GM21529 (cell line): Measurements from ENCODE around the gene ZDHHC9.
A peak's percentile ranks its signal among the peaks of the same experiment; 100 is the strongest.
"Not testable (repeated sequence)": the region's sequence is repeated elsewhere in the genome, so short reads cannot be mapped to it uniquely, and the experiment has no call there.

Experiments
- ATAC-seq: cut with Tn5 transposase; IDR thresholded peaks from one replicate; pipeline ENCODE4 v1.9.1; 2021; ENCODE audit not compliant: unreplicated experiment

The ZDHHC9 gene

DNA sequence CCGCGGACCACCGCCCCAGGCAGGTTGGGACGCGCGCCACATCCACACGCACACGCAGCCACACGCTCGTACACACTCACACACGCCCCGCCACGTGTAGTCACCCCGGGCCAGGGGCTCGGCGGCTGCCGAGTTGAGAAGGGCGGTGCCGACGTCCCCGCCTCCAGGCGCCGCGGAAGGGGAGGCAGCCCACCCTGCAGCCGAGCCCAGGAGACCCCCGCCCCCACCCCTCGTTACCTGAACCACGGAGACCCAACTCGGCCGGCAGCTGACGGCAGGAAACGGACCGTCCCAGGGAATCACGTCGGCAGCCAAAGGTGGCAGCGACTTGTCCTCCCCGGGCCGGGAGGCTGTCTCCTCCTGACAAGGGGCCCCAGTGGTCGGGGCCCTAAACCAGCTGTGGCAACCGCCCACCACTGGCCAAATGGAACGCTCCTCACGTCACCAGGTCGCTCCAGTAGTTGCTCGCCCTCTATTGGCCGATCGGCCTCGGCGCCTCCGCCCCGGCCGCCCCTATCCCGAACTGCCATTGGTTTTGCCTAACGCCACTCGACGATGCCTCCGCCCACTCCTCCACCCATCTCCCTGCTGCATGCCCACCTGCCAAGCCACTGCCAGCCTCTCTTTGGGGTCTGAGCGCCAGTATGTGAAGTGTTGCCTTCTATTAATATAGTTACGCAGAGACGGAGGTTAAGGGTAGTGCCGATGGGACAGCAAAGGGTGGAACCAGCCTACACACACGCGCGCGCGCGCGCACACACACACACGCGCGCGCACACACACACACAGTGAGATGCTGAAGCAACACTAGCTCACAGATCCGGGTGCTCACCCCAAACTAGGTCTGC lies at the start of gene ZDHHC9:
Gene ZDHHC9, minus strand, starts transcription at position 428 of the 848 bp plus-strand sequence. CDS start 1,941 bp downstream, outside the sequence.
- ATAC-seq, result peak; percentile 98

DNA sequence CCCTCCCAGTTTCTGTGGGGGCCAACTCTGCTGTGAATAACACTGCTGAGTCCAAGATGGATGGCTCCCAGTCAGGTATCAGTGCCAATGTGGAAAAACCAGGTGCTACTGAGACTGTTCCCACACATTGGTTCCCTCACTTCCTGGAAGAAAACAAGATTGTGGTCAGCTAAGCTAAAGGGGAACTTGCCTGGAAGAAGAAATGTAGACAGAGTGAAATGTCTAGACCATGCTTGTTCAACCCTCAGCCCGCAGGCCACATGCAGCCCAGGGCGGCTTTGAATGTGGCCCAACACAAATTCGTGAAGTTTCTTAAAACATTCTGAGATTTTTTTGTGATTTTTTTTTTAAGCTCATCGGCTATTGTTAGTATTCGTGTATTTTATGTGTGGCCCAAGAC lies 33.7 kb upstream of the ZDHHC9 start:
- ATAC-seq, result no peak

GRCh38 chrX:129876771-129877305 lies 33.2 kb upstream of the ZDHHC9 start:
- no peak for ATAC-seq

GRCh38 chrX:129875669-129876068 lies 32.0 kb upstream of the ZDHHC9 start:
- no peak for ATAC-seq

DNA sequence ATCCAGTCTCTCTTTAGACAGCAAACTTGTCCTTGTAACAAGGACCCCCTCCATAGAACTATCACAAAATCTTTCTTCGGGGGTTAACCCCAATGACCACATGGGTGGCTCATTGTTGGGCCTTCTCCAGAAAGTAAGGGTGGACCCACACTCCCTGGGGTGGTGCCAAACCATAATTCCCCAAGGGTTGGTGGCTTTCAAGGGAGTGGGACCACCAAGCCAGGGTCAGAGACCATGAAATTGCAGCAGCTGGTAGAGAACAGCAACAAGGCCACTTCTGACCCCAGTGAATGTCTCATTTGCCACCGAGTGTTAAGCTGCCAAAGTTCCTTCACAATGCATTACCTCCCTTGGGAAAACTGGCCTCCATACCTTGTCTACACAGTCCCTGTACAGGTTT lies 28.8 kb upstream of the ZDHHC9 start:
- no peak for ATAC-seq

DNA sequence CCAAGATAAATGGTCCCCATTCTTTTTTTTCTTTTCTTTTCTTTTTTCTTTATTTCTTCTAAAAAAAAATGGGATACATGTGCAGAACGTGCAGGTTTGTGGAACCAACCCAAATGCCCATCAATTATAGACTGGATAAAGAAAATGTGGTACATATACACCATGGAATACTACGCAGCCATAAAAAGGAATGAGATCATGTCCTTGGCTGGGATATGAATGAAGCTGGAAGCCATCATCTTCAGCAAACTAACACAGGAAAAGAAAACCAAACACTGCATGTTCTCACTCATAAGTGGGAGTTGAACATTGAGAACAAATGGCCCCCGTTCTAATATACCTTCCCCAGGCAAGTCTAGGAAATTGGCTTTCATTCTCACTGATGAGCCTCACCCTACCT lies 22.6 kb upstream of the ZDHHC9 start:
- ATAC-seq, result not testable (repeated sequence)

DNA sequence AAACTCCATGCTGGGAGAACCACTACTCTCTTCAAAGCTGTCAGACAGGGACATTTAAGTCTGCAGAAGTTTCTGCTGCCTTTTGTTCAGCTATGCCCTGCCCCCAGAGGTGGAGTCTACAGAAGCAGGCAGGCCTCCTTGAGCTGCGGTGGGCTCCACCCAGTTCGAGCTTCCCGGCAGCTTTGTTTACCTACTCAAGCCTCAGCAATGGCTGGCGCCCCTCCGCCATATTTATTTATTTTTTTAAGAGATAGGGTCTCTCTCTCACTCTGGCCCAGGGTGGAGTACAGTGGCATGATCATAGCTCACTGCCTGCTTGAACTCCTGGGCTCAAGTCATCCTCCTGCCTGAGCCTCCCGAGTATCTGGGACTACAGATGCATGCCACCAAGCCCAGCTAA lies 15.4 kb upstream of the ZDHHC9 start:
- not testable (repeated sequence) for ATAC-seq

- not testable (repeated sequence) for ATAC-seq
Observed at GRCh38 chrX:129851825-129852224, 8.1 kb upstream of the ZDHHC9 start.

GRCh38 chrX:129846716-129847115 lies 3.0 kb upstream of the ZDHHC9 start:
- no peak for ATAC-seq

DNA sequence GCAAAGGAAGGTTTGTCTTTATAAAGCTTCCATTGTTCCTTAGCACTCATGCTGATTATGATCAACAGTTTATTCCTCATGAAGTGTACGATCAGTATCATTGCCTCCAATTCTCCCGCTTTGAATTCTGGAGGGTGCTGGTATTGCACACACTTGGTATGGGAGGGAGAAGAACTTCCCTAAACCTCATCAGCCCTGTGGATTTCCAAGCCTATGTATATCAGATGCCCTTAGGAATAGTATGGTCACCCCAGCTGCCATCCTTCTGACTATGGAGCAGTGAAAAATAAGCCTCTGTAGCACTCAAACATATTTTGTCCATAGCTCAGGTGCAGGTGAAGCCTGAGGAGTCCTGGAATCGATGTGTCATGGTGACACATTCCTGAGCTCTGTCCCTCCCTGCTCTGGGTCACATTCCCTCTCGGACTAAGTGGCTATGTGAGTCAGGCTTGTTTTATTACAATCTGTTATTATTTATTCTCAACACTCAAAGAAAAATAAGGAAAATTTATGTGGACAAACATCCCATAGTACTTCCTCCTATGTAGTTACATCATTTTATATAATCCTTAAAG lies 2.0 kb upstream of the ZDHHC9 start:
- ATAC-seq, result no peak

GRCh38 chrX:129843209-129843458 lies 552 bp downstream of the ZDHHC9 start:
- ATAC-seq, result no peak

GRCh38 chrX:129842510-129843208 lies 1.0 kb downstream of the ZDHHC9 start:
- no peak for ATAC-seq

DNA sequence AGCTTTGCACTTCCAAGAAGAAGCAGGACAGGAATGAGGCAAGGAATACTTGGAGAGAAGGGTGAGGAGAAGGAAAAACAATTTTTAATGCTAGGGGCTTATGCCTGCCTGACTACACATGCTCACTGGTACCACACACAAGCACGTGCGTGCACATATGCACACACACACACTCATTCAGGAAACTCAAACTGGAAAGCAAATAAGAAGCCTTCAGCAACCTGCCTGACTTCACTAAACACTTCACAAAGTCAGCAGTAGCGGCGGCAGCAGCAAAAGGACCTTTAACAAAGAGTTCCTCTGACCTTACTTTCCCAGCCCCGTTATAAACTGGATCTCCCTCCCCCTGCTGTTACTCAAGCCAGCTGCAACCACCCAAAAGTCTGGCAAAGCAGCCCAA lies 3.3 kb downstream of the ZDHHC9 start:
- no peak for ATAC-seq

GRCh38 chrX:129836827-129837226 lies 6.9 kb downstream of the ZDHHC9 start:
- ATAC-seq, result no peak

- ATAC-seq, result no peak
Observed at GRCh38 chrX:129833153-129833990, 10.3 kb downstream of the ZDHHC9 start.

DNA sequence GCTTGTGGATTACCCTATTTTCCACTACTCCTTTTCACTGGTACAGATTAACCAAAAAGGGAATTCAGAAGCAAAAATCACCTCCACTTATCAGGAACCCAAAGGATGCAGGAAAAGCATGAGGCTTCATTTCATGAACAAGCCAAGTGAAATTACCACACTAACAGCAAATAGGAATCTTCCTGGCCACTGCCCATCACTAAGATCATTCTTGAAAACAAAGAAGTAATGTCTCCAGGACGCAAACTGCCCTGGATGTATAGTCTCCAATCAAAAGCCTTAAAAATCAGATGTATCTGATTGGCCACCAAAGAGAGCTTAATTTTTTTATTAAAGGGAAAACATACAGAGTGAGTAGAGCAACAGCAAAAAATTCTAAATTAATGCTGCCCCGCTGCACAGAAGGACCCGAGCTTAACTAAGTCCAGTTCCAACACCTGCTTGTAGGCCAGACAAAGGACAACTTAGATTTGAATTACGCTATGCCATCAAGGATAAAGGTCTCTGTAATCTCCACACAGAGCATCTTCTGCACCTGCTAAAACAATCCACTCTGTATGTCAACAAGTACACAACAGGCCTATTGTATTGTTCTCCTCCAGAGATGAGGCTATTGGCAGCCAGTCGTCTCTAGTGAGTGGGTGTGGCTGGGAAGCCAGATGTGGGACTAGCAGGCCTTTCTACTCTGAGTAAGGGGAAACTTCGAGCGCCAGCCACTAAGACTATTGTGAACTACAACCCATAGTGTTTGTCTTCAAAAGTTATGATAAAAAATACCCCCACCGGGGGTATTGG lies 12.4 kb downstream of the ZDHHC9 start:
- ATAC-seq, result no peak

- no peak for ATAC-seq
Observed at GRCh38 chrX:129830494-129830893, 13.2 kb downstream of the ZDHHC9 start.

DNA sequence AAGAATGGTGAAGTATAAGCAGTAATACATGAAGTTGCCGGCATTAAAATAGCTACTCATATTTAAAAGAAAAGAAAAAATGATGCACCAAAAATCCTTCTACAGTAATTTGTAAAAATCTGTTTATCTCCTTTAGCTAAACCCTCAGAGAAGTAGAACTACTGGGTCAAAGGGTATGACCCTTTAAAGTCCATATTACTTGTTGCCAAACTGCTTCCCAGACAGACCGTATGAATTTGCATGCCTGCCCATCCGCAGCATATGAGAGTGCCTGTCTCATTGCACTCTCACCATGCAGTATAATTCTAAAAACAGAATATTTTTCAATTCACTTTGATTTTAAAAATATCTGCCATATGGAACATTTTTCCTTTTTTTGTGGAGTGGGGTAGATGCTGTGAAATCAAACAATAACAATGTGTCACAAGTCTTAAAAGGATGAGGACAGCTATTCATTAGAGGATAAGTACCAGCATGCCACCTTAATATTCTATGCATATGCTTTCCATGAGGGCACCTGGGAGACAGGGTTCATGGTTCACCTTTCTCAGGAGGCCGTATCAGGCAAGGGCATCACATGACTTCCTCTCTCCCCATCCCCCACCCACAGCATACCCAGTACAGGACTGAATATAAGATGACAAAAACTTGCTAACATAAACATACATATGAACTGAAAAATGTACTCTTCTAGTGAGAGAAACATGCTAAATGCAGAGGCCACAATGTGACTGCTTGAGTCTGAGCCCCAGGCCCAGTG lies 17.8 kb downstream of the ZDHHC9 start:
- ATAC-seq, result no peak

- ATAC-seq, result no peak
Observed at GRCh38 chrX:129824620-129825019, 19.1 kb downstream of the ZDHHC9 start.

- no peak for ATAC-seq
Observed at GRCh38 chrX:129823522-129823921, 20.2 kb downstream of the ZDHHC9 start.
